ENCODE data around the gene CNOT2. TPM values are rescaled to one million over a fixed set of nuclear protein-coding genes. Genes with fewer than 3 reads are reported as not detected.
A peak's percentile ranks its signal among the peaks of the same experiment; 100 is the strongest.

Gene CNOT2
- total and polyA plus RNA-seq, 2 donors (not counting 1 experiment from before 2014, with no cell fraction given), result 65.0 to 120 TPM

DNA sequence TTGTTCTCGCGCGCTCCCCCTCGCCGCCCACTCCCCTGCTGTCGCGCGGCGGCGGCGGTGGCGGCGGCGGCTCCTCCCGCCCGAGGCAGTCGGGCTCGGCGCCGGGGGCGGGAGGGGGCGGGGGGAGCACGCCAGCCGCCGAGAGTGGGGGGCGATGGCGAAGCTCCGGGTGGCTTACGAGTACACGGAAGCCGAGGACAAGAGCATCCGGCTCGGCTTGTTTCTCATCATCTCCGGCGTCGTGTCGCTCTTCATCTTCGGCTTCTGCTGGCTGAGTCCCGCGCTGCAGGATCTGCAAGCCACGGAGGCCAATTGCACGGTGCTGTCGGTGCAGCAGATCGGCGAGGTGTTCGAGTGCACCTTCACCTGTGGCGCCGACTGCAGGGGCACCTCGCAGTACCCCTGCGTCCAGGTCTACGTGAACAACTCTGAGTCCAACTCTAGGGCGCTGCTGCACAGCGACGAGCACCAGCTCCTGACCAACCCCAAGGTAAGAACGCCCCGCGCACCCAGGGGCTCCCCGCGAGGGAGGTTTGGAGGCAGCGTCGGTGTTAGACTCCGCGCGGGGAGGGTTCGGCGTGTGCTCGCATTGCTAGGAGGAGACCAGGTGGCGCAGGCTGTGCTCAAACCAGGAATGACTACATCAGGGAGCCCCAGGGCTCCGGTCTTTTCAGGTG lies 123.5 kb downstream of the CNOT2 start:
- Mint-ChIP-seq H3K4me3 (peak overlapping the region; percentile 96), H3K4me1 (peaks cover 18% of the 10 kb centered on the region), H3K27me3 (peaks cover 6% of the 10 kb centered on the region), H3K27ac (peak overlapping the region; percentile 70), H3K9me3 (ENCODE audit: insufficient read depth) (no peaks in the 10 kb centered on the region)
- ATAC-seq (ENCODE audit: low read depth), result peak; percentile 48
- peak; percentile 78 for DNase-seq
- peaks cover 17 to 18% of the 10 kb centered on the region in 2 donors for H3K4me1 ChIP-seq (ENCODE audit: control insufficient read depth in 2 of 2, insufficient read depth in 2 of 2, low read length in 2 of 2)
- H3K9ac ChIP-seq (ENCODE audit: low read length), result peak overlapping the region; percentile 77
- TF ChIP-seq, protein P1, sequence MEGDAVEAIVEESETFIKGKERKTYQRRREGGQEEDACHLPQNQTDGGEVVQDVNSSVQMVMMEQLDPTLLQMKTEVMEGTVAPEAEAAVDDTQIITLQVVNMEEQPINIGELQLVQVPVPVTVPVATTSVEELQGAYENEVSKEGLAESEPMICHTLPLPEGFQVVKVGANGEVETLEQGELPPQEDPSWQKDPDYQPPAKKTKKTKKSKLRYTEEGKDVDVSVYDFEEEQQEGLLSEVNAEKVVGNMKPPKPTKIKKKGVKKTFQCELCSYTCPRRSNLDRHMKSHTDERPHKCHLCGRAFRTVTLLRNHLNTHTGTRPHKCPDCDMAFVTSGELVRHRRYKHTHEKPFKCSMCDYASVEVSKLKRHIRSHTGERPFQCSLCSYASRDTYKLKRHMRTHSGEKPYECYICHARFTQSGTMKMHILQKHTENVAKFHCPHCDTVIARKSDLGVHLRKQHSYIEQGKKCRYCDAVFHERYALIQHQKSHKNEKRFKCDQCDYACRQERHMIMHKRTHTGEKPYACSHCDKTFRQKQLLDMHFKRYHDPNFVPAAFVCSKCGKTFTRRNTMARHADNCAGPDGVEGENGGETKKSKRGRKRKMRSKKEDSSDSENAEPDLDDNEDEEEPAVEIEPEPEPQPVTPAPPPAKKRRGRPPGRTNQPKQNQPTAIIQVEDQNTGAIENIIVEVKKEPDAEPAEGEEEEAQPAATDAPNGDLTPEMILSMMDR (IDR thresholded peaks at IDR 0.05), result no peak
- TF ChIP-seq EZH2 (IDR thresholded peaks at IDR 0.05; ENCODE audit: borderline replicate concordance, insufficient read depth, low read depth, low read length, poor library complexity, severe bottlenecking), result no peak
- H4K20me1 ChIP-seq (ENCODE audit: control insufficient read depth, insufficient read depth, low read length, poor library complexity, severe bottlenecking), result no peaks in the 10 kb centered on the region
- no peaks in the 10 kb centered on the region for H3K79me2 ChIP-seq (ENCODE audit: control insufficient read depth, insufficient read depth, low read length)
- H3K36me3 ChIP-seq (replicated peaks in 1 of 2; ENCODE audit: control extremely low read depth in 1 of 2, control insufficient read depth in 1 of 2, extremely low read depth in 1 of 2, insufficient read depth in 2 of 2, low read length in 1 of 2), result no peaks in the 10 kb centered on the region
- peak overlapping the region; percentile 93 for H3K4me2 ChIP-seq (replicated peaks; ENCODE audit: low read depth, low read length, poor library complexity, severe bottlenecking)
- ChIA-PET POLR2A (no interaction called here), CTCF (no interaction called here)
- intact Hi-C loops (cut with micrococcal nuclease), result loop anchor here (2.0 to 5.0 kb wide), 3 partner anchors 40 to 629 kb away; partner anchors contain the start of genes CNOT2 and RAB3IP
- H3K4me3 ChIP-seq (ENCODE audit: control extremely low read depth in 1 of 5, extremely low read depth in 1 of 5, insufficient read depth in 1 of 5, low read depth in 2 of 5, low read length in 4 of 5), result peak overlapping the region; percentile 70 to 93 (median 76)
- under 1% methylated on average over 69 of the region's 69 CpGs for WGBS (ENCODE audit: insufficient coverage)
- H3K27ac ChIP-seq (ENCODE audit: low read length in 2 of 2), result no peak overlapping the region
- peak overlapping the region; percentile 88 for H2AFZ ChIP-seq (ENCODE audit: insufficient read depth, low read depth, low read length, poor library complexity, severe bottlenecking)
- no peaks in the 10 kb centered on the region for H3K9me3 ChIP-seq (ENCODE audit: control extremely low read depth in 1 of 3, control insufficient read depth in 2 of 3, insufficient read depth in 1 of 3, low read length in 2 of 3)
- H3K27me3 ChIP-seq (replicated peaks in 1 of 4; ENCODE audit: control extremely low read depth in 1 of 4, control insufficient read depth in 3 of 4, insufficient read depth in 4 of 4, low read length in 3 of 4), result peaks cover 0 to 13% (median 9%) of the 10 kb centered on the region in 4 experiments

All from B cell (primary cell).